Activated T-cell treated with anti-CD3 and anti-CD28 coated beads, Interleukin-2, amount 50 U/mL, for 24 hours (primary cell): ENCODE measurements around the gene SCN2B.
A peak's percentile ranks its signal among the peaks of the same experiment; 100 is the strongest.
"Not testable (repeated sequence)": the region's sequence is repeated elsewhere in the genome, so short reads cannot be mapped to it uniquely, and the experiment has no call there.

Source experiments
- DNase-seq: peaks from one replicate; pipeline ENCODE4 v3.0.0-alpha.2; 2020
- H3K27ac Mint-ChIP-seq: 2 replicates; pipeline ENCODE4 v1.8.0; 2020; ENCODE audit warnings: mild to moderate bottlenecking, mixed read lengths
- H3K27me3 Mint-ChIP-seq: 2 replicates; pipeline ENCODE4 v1.8.0; 2020; ENCODE audit warnings: mixed read lengths
- H3K36me3 Mint-ChIP-seq: 2 replicates; pipeline ENCODE4 v1.8.0; 2020; ENCODE audit warnings: low read depth, mixed read lengths
- H3K4me1 Mint-ChIP-seq: 2 replicates; pipeline ENCODE4 v1.8.0; 2020; ENCODE audit warnings: low read depth, mixed read lengths
- H3K4me3 Mint-ChIP-seq: 2 replicates; pipeline ENCODE4 v1.8.0; 2020; ENCODE audit warnings: mild to moderate bottlenecking, moderate library complexity, mixed read lengths
- H3K9me3 Mint-ChIP-seq: 2 replicates; pipeline ENCODE4 v1.8.0; 2020; ENCODE audit warnings: mixed read lengths

Gene SCN2B

GRCh38 chr11:118198370-118198769 is 21.9 kb upstream of the SCN2B start:
- Mint-ChIP-seq H3K27ac (no peak overlapping the region), H3K4me3 (peak overlapping the region; percentile 49), H3K27me3 (no peaks in the 10 kb centered on the region), H3K9me3 (no peaks in the 10 kb centered on the region), H3K36me3 (peaks cover 61% of the 10 kb centered on the region), H3K4me1 (peaks cover 18% of the 10 kb centered on the region)
- DNase-seq, result peak; percentile 88

- DNase-seq, result no peak
- H3K36me3 Mint-ChIP-seq, result peaks cover 85% of the 10 kb centered on the region
- H3K27me3 Mint-ChIP-seq, result no peaks in the 10 kb centered on the region
- H3K9me3 Mint-ChIP-seq, result peaks cover 8% of the 10 kb centered on the region
- no peak overlapping the region for H3K4me3 Mint-ChIP-seq
- peak overlapping the region; percentile 38 for H3K27ac Mint-ChIP-seq
- peaks cover 18% of the 10 kb centered on the region for H3K4me1 Mint-ChIP-seq
Measured at GRCh38 chr11:118194835-118195627, 18.6 kb upstream of the SCN2B start.

GRCh38 chr11:118193910-118194566 is 17.6 kb upstream of the SCN2B start:
- H3K27me3 Mint-ChIP-seq, result no peaks in the 10 kb centered on the region
- peaks cover 8% of the 10 kb centered on the region for H3K9me3 Mint-ChIP-seq
- H3K4me3 Mint-ChIP-seq, result no peak overlapping the region
- H3K27ac Mint-ChIP-seq, result peak overlapping the region; percentile 67
- H3K36me3 Mint-ChIP-seq, result peaks cover 81% of the 10 kb centered on the region
- no peak for DNase-seq
- H3K4me1 Mint-ChIP-seq, result peaks cover 13% of the 10 kb centered on the region

GRCh38 chr11:118192817-118193216 is 16.4 kb upstream of the SCN2B start:
- H3K9me3 Mint-ChIP-seq, H3K27me3 Mint-ChIP-seq, DNase-seq, H3K4me1 Mint-ChIP-seq, H3K27ac Mint-ChIP-seq, H3K4me3 Mint-ChIP-seq: not testable (repeated sequence)
- H3K36me3 Mint-ChIP-seq, result peaks cover 69% of the 10 kb centered on the region

- DNase-seq, H3K9me3 Mint-ChIP-seq, H3K4me1 Mint-ChIP-seq, H3K4me3 Mint-ChIP-seq: not testable (repeated sequence)
- H3K27ac Mint-ChIP-seq, result peak overlapping the region; percentile 1
- H3K27me3 Mint-ChIP-seq, result peaks cover 10% of the 10 kb centered on the region
- peaks cover 51% of the 10 kb centered on the region for H3K36me3 Mint-ChIP-seq
Measured at GRCh38 chr11:118190942-118191506, 14.6 kb upstream of the SCN2B start.

GRCh38 chr11:118186346-118187107 is 10.1 kb upstream of the SCN2B start:
- peaks cover 4% of the 10 kb centered on the region for H3K9me3 Mint-ChIP-seq
- H3K4me1 Mint-ChIP-seq, result peaks cover 2% of the 10 kb centered on the region
- peaks cover 13% of the 10 kb centered on the region for H3K27me3 Mint-ChIP-seq
- H3K27ac Mint-ChIP-seq, result no peak overlapping the region
- no peak for DNase-seq
- no peak overlapping the region for H3K4me3 Mint-ChIP-seq
- H3K36me3 Mint-ChIP-seq, result peaks cover 7% of the 10 kb centered on the region

- H3K4me1 Mint-ChIP-seq, result peaks cover 2% of the 10 kb centered on the region
- no peak overlapping the region for H3K27ac Mint-ChIP-seq
- no peaks in the 10 kb centered on the region for H3K9me3 Mint-ChIP-seq
- peak; percentile 13 for DNase-seq
- H3K27me3 Mint-ChIP-seq, result peaks cover 13% of the 10 kb centered on the region
- H3K4me3 Mint-ChIP-seq, result no peak overlapping the region
- no peaks in the 10 kb centered on the region for H3K36me3 Mint-ChIP-seq
Measured at GRCh38 chr11:118184784-118185579, 8.5 kb upstream of the SCN2B start.

GRCh38 chr11:118183691-118184090 is 7.3 kb upstream of the SCN2B start:
- H3K36me3 Mint-ChIP-seq, DNase-seq, H3K4me1 Mint-ChIP-seq, H3K4me3 Mint-ChIP-seq, H3K27ac Mint-ChIP-seq, H3K9me3 Mint-ChIP-seq: not testable (repeated sequence)
- H3K27me3 Mint-ChIP-seq, result peaks cover 13% of the 10 kb centered on the region

GRCh38 chr11:118180300-118180703 is 3.9 kb upstream of the SCN2B start:
- Mint-ChIP-seq H3K4me1 (no peaks in the 10 kb centered on the region), H3K27me3 (peaks cover 3% of the 10 kb centered on the region), H3K36me3 (no peaks in the 10 kb centered on the region), H3K4me3 (no peak overlapping the region), H3K9me3 (no peaks in the 10 kb centered on the region), H3K27ac (no peak overlapping the region)
- no peak for DNase-seq

GRCh38 chr11:118176778-118177134 is 317 bp upstream of the SCN2B start:
- Mint-ChIP-seq H3K4me1 (peaks cover 2% of the 10 kb centered on the region), H3K27ac (no peak overlapping the region), H3K9me3 (no peaks in the 10 kb centered on the region), H3K27me3 (no peaks in the 10 kb centered on the region), H3K36me3 (no peaks in the 10 kb centered on the region), H3K4me3 (no peak overlapping the region)
- DNase-seq, result no peak

- Mint-ChIP-seq H3K36me3 (no peaks in the 10 kb centered on the region), H3K9me3 (no peaks in the 10 kb centered on the region), H3K4me1 (peaks cover 4% of the 10 kb centered on the region), H3K27me3 (no peaks in the 10 kb centered on the region), H3K4me3 (no peak overlapping the region), H3K27ac (no peak overlapping the region)
- no peak for DNase-seq
Measured at GRCh38 chr11:118175031-118175992, 1.1 kb downstream of the SCN2B start.

- Mint-ChIP-seq H3K27me3 (no peaks in the 10 kb centered on the region), H3K36me3 (no peaks in the 10 kb centered on the region), H3K9me3 (no peaks in the 10 kb centered on the region), H3K4me3 (no peak overlapping the region), H3K27ac (no peak overlapping the region), H3K4me1 (peaks cover 4% of the 10 kb centered on the region)
- no peak for DNase-seq
Measured at GRCh38 chr11:118174006-118174567, 2.4 kb downstream of the SCN2B start.

GRCh38 chr11:118172356-118172755 is 4.1 kb downstream of the SCN2B start:
- Mint-ChIP-seq H3K27ac (no peak overlapping the region), H3K4me3 (no peak overlapping the region), H3K4me1 (peaks cover 4% of the 10 kb centered on the region), H3K27me3 (peaks cover 2% of the 10 kb centered on the region), H3K36me3 (no peaks in the 10 kb centered on the region), H3K9me3 (no peaks in the 10 kb centered on the region)
- DNase-seq, result no peak
